ENCODE results near the gene TRDN.
A peak's percentile ranks its signal among the peaks of the same experiment; 100 is the strongest.
"Not testable (repeated sequence)": the region's sequence is repeated elsewhere in the genome, so short reads cannot be mapped to it uniquely, and the experiment has no call there.

Gene TRDN

GRCh38 chr6:123417535-123417934, 219.2 kb downstream of the TRDN start:
- DNase-seq (ENCODE audit: low read depth in 2 of 2): no peak

GRCh38 chr6:123415844-123416468, 220.8 kb downstream of the TRDN start:
- peak in 1 of 2 donors; percentile 12 for DNase-seq (ENCODE audit: low read depth in 2 of 2)

GRCh38 chr6:123404975-123405374, 231.8 kb downstream of the TRDN start:
- no peak for DNase-seq (ENCODE audit: low read depth in 2 of 2)

GRCh38 chr6:123402052-123402451, 234.7 kb downstream of the TRDN start:
- no peak for DNase-seq (ENCODE audit: low read depth in 2 of 2)

GRCh38 chr6:123398072-123398471, 238.7 kb downstream of the TRDN start:
- DNase-seq (ENCODE audit: low read depth in 2 of 2): no peak

- no peak for DNase-seq (ENCODE audit: low read depth in 2 of 2)
Measured at GRCh38 chr6:123393331-123393730, 243.4 kb downstream of the TRDN start.

- no peak for DNase-seq (ENCODE audit: low read depth in 2 of 2)
Measured at GRCh38 chr6:123383718-123384117, 253.0 kb downstream of the TRDN start.

- no peak for DNase-seq (ENCODE audit: low read depth in 2 of 2)
Measured at GRCh38 chr6:123380257-123380656, 256.5 kb downstream of the TRDN start.

- no peak for DNase-seq (ENCODE audit: low read depth in 2 of 2)
Measured at GRCh38 chr6:123372737-123373136, 264.0 kb downstream of the TRDN start.

GRCh38 chr6:123363912-123364311, 272.8 kb downstream of the TRDN start:
- DNase-seq (ENCODE audit: low read depth in 2 of 2): no peak

GRCh38 chr6:123360359-123360758, 276.4 kb downstream of the TRDN start:
- no peak for DNase-seq (ENCODE audit: low read depth in 2 of 2)

- DNase-seq (ENCODE audit: low read depth in 2 of 2): no peak
Measured at GRCh38 chr6:123352705-123353104, 284.0 kb downstream of the TRDN start.

GRCh38 chr6:123352279-123352678, 284.5 kb downstream of the TRDN start:
- no peak for DNase-seq (ENCODE audit: low read depth in 2 of 2)

GRCh38 chr6:123343836-123344235, 292.9 kb downstream of the TRDN start:
- DNase-seq (ENCODE audit: low read depth in 2 of 2): no peak

GRCh38 chr6:123338394-123338793, 298.4 kb downstream of the TRDN start:
- no peak for DNase-seq (ENCODE audit: low read depth in 2 of 2)

GRCh38 chr6:123333000-123333756, 303.6 kb downstream of the TRDN start:
- DNase-seq (ENCODE audit: low read depth in 2 of 2): no peak

GRCh38 chr6:123332070-123332469, 304.7 kb downstream of the TRDN start:
- no peak for DNase-seq (ENCODE audit: low read depth in 2 of 2)

- no peak for DNase-seq (ENCODE audit: low read depth in 2 of 2)
Measured at GRCh38 chr6:123329337-123329736, 307.4 kb downstream of the TRDN start.

- no peak for DNase-seq (ENCODE audit: low read depth in 2 of 2)
Measured at GRCh38 chr6:123323452-123324329, 313.1 kb downstream of the TRDN start.

GRCh38 chr6:123321020-123321419, 315.7 kb downstream of the TRDN start:
- no peak for DNase-seq (ENCODE audit: low read depth in 2 of 2)

GRCh38 chr6:123316733-123317323, 319.9 kb downstream of the TRDN start:
- DNase-seq (ENCODE audit: low read depth in 2 of 2): no peak

GRCh38 chr6:123314459-123314858, 322.3 kb downstream of the TRDN start:
- DNase-seq (ENCODE audit: low read depth in 2 of 2): not testable (repeated sequence)

All from stimulated activated CD8-positive, alpha-beta memory T cell treated with anti-CD3 and anti-CD28 coated beads, Interleukin-2, amount 100 ng/mL, for 48 hours (primary cell).